Activated T-cell treated with anti-CD3 and anti-CD28 coated beads for 24 hours (primary cell): ENCODE measurements around the gene NPEPPS.

Source experiments
- DNase-seq: peaks from one replicate; pipeline ENCODE4 v3.0.0-alpha.2; 2020; ENCODE audit warnings: low read depth

NPEPPS gene

DNA sequence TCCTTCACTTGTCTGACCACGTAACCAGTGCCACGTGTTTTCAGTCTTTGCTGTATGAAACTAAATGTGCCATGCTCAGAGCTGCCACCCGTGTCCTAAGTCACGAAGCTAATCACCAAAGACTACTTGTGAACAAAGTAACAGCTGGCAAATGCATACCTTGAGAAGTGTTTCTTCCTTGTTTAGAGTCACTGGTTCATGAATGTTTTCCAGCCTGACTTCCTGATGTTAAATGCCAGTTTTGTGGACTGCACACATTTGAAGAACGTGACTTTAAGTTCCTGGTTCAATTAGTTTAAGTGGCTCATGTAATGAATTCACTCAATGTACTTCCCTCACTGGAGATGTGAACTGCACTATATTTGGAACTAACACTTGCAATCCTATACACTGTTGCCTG is 98.9 kb downstream of the NPEPPS start:
- DNase-seq: no peak

DNA sequence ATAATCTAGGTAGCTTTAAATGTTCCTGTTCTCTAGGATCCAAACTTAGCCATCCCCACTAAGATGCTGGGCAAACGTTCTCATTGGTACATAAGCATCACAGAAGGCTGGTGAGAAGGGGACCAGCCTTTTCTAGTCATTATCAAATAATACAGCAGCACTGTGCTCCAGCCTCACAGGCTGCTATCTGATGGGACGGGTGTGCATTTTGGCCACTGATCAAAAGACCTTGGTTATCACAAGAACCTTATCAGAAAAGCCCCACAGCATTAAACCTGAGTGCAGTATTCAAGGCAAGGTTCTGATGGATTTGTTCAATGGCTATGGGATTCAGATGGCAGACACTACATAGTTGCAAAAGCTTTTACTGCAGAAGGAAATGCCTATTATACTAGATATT is 99.7 kb downstream of the NPEPPS start:
- DNase-seq: no peak

DNA sequence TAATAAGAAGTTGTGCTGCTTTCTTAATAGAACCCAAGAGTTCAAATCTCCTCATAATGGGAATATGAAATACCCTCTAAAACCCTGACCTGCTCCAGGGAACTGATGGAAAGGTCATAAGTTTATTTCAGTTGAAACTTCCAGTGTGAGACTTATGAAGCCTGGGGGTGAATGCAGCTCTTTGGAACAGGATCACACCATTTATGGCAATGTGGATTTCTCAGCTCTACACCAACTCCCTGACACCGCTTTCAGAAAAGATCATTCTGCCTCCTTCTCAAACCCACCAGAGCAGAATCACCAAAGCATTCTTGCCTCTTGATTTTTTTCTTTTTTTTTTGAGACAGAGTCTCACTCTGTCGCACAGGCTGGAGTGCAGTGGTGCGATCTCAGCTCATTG is 102.1 kb downstream of the NPEPPS start:
- no peak for DNase-seq

DNA sequence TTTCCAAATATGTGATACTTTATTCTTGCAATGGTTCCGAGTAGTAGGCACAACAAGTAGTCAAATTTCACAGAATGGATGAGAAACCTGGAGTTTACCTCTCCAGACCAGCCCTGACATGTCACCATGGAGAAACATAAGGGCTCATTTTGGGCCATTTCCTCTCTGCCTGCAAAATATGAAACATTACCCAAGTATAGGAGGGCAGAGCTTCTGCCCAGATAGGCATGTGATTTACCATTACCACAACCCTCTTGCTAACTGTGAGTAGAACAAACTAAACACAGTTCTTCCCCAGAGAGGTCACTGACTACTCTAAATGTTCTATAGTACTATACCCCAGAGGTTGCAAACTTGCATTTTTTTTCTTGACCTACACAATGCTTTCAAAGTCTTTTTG is 103.1 kb downstream of the NPEPPS start:
- DNase-seq: no peak

DNA sequence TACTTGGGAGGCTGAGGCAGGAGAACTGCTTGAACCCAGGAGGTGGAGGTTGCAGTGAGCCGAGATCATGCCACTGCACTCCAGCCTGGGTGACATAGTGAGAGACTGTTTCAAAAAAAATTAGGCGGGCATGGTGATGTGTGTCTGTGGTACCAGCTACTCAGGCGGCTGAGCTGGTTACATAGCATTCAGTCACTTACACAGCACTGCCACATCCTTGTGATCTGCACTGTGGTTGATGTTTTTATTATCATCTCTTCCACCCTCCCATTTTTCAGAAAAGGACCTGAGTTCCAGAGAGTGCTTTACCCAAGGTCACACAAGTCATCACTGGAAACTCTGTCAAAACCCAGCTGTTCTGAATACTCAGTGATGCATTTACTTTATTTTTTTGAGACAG is 104.0 kb downstream of the NPEPPS start:
- DNase-seq: no peak

DNA sequence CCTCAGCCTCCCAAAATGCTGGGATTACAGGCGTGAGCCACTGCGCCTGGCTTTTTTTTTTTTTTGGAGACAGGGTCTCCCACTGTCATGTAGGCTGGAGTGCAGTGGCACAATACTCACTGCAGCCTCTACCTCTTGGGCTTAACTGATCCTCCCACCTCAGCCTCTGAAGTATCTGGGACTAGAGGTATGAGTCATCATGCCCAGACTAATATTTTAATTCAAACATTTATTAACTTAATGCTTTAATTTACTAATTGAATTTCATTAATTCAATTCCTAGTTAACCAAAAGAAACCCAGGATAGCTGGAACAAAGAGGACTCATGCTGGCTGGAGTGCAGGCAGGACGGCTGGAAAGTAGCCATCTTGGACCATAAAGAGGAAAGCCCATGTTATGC is 104.8 kb downstream of the NPEPPS start:
- DNase-seq: no peak

DNA sequence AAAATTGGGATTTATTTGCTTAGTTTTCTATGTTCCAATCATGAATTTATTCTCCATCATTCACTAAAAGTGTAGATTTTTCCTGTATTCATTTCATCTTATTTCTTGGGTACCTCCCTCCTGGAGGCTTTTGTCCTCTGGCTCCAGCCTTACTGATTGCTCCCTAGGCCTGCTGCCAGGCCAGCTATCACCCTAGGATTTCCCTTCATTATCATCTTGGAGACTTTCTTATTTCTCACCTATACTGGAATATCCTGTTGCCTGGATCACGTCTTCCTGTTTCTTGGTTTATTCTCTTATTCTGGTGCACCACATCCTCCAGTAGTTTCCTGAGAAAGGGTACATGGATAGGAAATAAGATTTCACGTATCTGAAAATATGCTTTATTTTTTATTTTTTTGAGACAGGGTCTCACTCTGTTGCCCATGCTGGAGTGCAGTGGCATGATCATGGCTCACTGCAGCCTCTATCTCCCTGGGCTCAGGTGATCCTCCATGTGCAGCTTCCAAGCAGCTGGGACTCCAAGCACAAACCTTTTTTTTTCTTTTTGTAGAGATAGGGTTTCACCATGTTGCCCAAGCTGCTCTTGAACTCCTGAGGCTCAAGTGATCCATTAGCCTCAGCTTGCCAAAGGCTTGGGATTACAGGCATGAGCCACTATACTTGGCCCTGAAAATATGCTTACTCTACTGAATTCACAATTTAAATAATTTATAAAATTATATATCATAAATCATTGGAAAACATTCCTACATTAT is 105.5 kb downstream of the NPEPPS start:
- no peak for DNase-seq

DNA sequence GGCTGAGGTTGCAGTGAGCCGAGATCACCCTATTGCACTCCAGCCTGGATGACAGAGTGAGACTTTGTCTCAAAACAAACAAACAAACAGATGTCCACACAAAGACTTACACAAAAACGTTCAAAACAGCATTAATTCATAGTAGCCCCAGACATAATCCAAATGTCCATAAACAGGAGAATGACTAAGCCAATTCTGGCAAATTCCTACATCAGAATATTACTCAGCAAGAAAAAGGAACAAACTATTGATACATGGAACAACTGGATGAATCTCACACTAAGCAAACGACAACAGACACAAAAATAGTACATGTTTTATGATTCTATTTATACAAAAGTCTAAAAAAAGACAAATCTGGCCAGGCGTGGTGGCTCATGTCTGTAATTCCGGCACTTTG is 108.0 kb downstream of the NPEPPS start:
- no peak for DNase-seq

DNA sequence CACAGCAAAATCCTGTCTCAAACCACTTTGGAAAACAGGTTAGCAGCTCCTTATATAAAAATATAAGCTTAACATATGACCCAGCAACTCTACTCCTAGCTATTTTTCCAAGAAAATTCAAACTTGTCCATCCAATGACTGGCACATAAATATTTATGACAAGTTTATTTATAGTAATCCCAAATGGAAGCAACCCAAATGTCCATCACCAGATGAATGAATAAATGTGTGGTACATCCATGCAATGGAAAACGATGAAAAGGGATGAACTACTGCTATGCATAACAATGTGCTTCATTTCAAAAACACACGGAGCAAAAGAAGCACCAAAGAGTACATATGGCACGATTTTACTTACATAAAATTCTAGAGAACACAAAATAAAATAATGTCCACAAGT is 109.2 kb downstream of the NPEPPS start:
- no peak for DNase-seq

DNA sequence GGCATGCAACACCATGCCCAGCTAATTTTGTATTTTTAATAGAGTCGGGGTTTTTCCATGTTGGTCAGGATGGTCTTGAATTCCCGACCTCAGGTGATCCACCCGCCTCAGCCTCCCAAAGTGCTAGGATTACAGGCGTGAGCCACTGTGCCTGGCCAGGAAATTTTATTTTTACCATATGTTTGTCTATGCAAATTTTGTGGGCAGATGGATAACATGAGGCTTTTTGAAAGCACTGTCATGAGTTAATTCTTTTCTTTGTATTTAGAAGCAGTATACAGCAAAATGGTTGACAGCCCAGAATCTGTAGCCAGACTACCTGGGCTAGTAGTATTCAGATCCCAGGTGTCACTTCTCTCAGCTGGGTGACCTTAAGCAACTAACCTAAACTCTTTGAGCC is 110.3 kb downstream of the NPEPPS start:
- DNase-seq: no peak

DNA sequence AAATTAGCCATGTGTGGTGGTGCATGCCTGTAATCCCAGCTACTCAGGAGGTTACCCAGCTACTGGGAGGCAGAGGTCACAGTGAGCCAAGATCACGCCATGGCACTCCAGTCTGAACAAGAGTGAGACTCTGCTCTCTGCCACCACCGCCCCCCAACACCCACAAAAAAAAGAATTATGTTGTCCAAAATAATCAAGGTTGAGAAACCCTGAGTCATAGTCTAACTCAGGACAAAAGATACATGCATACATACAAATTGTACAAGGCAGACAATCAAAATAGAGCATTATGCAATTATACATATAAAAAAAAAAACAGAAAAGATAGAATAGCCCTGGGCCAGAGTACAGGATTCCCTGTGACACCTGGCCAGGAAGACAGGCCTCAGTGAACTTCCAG is 112.2 kb downstream of the NPEPPS start:
- DNase-seq: no peak

DNA sequence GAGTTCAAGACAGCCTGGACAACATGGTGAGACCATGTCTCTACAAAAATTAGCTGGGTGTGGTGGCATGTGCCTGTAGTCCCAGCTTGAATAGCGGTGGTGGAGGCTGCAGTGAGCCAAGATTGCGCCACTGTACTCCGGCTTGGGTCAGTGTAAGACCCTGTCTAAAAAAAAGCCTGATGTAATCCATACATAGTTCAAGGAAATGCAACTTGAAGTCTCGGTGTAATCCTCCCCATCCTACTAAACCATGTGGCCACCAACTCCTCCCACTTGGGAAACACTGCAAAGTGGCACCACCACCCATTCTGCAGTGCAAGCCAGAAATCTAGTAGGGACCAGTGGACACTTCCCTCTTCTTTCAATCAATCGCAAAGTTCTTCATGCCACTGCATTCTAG is 113.4 kb downstream of the NPEPPS start:
- DNase-seq: no peak

DNA sequence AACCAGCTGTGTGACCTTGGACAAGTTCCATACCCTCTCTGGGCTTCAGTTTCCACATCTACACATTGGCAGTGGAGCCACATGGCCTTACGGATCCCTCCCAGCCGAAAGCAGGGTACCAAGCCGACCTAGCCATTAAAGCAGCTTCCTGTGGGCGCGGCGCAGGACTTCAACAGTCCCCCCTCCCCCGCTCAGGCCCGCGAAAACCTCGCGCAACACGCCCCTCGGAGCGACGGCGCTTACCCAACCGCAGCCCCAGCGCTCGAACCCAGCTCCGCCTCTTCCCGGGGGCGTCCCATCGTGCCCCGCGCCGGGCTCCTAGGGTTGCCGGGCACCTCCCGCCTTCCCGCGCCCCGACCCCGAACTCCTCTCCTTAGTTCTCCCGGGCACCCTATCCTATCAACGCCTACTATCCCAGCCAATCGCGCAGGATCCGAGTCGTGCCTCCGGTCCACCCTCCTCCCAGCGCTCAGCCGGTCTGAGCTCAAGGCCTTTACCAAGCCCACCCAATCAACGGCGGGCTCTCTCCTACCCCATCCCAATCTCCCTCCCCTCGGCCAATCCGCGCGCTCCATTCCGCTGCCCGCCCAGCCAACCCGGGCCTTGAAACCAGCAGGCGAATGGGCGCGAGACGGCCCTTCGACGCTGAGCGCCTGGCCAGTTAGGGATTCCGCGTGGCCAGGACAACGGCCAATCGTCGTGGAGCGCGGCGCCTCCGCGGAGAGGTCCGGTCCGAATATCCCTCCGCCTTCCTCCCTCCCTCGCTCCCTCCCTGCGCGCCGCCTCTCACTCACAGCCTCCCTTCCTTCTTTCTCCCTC is 118.5 kb downstream of the NPEPPS start, which contains the start of gene KPNB1:
Gene KPNB1, plus strand, starts transcription at position 767 of the 819 bp plus-strand sequence. CDS start 326 bp downstream, outside the sequence.
- peak; percentile 97 for DNase-seq

DNA sequence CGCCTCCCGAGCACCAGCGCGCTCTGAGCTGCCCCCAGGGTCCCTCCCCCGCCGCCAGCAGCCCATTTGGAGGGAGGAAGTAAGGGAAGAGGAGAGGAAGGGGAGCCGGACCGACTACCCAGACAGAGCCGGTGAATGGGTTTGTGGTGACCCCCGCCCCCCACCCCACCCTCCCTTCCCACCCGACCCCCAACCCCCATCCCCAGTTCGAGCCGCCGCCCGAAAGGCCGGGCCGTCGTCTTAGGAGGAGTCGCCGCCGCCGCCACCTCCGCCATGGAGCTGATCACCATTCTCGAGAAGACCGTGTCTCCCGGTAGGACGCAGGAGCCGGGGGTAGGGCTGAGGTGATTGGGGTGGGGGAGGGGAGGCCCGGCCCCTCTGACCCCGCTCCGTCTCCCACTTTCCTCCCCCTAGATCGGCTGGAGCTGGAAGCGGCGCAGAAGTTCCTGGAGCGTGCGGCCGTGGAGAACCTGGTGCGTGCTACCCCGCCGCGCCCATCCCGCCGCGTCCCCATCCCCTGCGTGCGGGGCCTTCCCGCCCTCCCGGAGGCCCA is 119.1 kb downstream of the NPEPPS start:
- no peak for DNase-seq

DNA sequence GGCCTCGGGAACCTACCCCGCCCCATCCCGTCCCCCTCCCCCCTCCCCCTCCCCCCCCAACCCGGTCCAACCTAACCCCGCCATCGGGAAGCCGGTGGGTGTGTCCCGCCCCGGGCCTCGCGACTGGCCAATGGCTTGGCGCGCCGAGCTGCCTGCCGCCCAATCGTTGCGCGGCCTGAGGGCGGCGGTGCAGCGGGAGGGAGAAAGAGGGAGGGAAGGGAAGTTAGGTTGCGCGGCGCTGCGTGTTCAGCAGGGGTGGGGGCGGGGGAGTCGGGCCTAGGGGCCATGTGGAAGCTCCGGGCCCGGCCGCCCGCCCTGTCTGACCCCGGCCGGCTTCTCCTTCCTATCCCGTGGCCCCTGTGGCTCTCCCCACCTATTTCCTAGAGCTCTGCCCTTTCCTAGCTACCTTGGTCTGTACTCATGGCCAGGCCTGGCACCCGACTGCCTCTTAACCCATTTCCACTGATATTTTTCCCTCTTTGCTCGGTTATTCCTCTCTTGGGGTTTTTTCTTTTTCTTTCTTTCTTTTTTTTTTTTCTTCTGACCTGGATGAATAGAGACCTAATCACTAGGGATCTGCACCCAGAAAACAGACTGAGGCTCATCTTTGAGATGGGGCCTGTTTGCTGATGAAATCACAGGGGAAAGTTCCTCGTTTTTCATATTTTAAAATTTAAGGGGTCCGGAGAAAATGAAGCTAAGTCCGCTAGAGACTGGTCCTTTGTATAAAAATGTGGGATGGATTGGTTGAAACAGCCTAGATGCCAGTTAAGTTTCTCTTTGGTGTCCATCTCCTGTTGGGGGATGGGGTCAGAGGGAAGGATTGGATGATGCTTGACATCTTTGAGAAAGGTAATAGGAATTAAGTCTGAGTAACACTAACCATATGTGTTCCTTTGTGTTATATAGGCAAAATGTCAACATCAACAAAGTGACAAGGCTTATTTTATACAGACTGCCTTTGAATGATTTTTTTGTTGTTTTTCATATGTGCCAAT is 119.9 kb downstream of the NPEPPS start:
- DNase-seq: peak; percentile 91

DNA sequence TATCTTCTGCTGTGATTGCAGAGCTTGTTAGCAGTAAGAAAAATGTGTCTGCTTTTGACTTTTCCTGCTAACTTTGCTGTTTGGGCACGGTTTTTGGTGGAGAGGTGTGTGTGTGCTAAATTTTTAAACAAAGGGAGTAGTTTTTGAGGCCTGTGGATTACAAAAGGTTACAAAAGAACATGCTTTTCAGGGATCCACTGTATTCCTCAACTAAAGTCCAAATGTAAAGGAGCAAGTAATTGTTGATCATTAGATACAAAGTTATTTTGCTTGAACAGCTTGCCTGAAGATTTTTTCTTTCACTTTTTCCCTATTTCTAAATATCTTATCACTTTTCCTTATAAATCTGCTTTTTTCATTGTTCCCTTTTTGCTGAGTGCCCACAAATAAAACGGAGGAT is 120.8 kb downstream of the NPEPPS start:
- DNase-seq: no peak

DNA sequence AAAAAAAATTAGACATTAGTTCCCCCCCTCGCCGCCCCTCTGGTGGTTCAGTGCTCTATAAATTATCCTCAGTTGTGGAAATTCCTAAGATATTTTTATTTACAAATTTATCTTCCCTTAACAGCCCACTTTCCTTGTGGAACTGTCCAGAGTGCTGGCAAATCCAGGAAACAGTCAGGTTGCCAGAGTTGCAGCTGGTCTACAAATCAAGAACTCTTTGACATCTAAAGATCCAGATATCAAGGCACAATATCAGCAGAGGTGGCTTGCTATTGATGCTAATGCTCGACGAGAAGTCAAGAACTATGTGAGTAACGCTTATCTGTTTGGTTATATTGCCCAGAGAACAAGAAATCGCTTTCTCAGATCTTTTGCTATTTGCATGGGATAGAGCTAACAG is 121.7 kb downstream of the NPEPPS start:
- DNase-seq: no peak

DNA sequence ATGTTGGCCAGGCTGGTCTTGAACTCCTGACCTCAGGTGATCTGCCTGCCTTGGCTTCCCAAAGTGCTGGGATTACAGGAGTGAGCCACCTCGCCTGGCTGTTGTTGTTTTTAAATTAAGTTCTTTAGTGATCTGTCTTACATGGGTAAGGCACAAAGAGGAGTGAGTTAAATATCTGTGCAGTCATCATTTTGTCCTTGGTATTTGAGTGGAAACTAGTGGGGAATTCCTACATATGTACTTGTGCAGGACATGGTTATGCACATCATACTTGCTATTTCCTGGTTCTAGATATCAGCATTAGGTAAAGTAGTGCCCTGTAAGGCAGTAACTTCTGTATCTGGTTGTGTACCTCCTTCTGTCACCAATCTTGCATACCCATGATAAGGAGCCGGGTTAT is 122.5 kb downstream of the NPEPPS start:
- no peak for DNase-seq

DNA sequence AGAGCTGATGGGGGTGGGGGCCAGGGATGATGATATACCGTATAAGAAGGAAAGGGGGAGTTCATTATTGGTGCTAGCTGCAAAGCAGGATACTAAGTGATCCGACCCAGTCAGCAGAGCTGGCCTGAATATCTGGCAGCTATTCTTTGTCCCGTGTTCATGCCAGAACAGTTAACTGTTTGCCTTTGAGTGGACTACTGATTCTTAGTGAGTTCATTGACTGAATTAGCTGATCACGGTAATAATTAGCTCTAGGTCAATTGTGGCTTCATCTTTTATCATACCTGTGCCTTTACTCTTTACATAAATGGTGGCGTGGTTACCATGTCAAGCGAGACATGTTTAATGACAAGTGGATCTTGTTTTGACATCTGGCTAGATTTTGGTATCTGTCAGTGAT is 124.1 kb downstream of the NPEPPS start:
- no peak for DNase-seq

DNA sequence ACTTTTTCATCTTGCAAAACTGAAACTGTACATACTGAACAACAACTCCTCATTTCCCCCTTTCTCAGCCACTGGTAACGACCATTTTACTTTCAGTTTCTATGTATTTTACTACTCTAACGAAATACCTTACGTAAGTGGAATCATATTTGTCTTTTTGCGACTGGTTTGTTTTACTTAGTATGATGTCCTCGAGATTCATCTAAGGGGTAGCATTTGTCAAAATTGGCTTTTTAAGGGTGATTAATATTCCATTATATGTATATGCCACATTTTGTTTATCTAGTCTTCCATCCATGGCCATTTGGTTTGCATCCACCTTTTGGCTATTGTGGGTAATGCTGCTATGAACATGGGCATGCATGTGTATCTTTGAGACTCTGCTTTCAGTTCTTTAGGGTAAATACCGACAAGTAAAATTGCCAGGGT is 129.2 kb downstream of the NPEPPS start:
- no peak for DNase-seq

DNA sequence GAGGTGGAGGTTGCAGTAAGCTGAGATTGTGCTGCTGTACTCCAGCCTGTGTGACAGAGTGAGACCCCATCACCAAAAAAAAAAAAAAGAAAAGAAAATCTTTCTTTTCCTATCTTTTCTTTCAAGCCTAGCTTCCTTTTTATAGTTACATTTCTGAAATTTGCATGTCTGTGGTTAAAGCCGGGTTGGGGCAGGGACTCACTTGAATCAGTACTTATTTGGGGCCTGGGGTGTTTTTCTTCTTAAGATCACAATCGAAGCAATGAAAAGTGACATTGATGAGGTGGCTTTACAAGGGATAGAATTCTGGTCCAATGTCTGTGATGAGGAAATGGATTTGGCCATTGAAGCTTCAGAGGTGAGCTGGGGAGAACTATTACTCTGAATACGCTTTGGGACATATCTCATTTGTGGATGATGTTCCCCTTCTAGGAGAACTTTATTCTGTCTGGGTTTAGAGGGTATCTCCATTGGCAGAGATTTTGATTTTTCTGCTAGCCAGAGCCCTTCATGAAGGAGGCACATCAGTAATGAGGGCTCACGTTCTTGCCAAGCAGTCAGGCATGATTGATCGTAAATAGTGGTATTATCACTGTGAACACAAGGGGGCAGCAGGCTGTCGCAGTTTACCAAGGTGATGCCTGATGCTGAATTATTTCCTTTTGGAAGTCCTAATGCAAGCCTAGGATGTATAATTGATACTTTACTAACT is 133.2 kb downstream of the NPEPPS start:
- peak; percentile 38 for DNase-seq
